Measurements from ENCODE around the gene STAT1.
A peak's percentile ranks its signal among the peaks of the same experiment; 100 is the strongest.

STAT1 gene

DNA sequence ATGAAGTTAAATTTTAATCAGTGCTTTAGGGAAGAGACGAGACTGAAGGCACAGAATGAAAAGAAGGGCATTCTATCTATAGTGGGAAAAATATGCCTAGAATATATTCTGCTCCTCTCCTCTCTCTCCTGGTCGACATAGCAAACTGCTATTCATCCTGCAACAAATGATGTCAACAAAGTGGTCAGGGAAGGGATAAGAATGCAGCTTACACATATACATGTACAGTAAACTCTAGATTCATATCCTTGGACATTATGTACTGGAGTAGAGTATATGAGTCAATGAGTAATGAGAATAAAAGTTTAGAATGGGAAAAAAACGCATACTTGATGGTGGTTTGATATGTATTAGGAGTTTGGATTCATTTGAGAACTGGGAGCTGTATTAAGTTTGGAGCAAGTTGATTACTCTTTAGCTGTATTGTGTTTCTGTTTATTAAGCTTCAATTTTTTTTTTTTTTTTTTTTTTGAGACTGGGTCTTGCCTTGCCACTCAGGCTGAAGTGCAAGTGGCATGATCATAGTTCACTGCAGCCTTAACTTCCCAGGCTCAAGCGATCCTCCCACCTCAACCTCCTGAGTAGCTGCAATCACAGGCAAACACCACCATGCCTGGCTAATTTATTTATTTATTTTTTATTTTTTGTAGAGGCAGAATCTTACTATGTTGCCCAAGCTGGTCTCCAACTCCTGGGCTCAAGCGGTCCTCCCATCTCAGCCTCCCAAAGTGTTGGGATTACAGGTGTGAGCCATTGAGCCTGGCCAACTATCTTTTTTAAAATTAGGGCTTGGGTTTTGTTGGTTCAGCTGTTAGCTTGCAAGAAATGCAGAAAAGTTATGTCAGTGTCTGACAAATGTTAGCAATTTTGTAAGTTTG, 53.8 kb downstream of the STAT1 start:
- no peak for DNase-seq (ENCODE audit: low spot score)

DNA sequence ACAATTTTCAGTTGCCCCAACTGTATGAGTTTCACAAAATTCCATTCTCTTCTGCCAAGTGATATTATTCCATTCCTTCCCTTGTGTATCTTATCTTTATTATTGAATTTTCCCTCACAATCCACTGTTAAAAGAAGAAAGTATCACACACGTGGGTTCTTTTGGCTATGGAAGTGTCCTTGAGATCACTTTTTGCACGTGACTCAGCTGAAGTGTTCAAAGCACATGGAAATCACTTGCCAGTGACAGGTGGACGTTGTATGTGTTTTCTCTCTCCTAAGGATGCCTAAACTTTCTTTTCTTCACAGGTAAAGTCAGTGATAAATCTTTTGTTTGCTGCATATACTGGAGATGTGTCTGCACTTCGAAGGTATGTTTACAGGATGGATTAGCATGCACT, 60.7 kb downstream of the STAT1 start:
- DNase-seq (ENCODE audit: low spot score) = no peak

DNA sequence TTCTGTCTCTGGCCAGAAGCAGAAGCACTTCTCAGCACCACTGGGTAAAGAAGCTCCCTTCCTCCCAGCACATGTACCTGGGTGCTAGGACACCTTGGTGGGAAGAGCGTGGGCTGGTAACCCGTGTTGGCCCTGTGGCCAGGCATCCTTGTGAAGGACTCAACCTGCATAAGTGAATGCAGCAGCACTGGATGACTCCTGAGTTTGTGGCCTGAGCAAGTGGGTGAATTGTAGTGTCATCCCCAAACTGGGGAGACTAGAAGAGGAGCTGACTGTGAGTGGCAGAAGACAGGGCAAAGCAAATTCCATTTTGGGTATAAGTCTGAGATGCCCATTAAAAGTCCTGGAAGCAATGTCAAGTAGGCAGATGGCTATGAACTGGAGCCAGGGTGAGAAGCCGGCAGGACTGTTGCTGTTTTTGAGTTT, 63.4 kb downstream of the STAT1 start:
- DNase-seq (ENCODE audit: low spot score) = no peak

DNA sequence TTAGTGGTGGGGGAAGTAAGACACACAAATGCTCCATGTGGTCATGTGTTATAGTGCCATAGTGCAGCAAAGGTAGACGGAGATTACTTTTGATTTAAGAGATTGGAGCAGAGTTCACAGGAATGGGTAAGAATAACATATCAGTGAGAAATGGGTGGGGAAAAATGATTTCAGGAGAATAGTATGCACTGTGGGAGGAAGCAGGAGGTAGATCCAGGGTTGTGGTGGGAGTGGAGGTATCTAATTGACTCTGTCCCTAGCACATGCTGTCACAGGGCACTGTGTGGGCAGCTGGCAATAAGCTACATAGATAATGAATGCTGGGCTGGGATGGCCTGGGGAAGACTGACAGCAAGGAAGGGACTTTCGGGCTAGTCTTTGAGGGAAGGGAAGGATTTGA, 65.3 kb downstream of the STAT1 start:
- DNase-seq (ENCODE audit: low spot score) = no peak

DNA sequence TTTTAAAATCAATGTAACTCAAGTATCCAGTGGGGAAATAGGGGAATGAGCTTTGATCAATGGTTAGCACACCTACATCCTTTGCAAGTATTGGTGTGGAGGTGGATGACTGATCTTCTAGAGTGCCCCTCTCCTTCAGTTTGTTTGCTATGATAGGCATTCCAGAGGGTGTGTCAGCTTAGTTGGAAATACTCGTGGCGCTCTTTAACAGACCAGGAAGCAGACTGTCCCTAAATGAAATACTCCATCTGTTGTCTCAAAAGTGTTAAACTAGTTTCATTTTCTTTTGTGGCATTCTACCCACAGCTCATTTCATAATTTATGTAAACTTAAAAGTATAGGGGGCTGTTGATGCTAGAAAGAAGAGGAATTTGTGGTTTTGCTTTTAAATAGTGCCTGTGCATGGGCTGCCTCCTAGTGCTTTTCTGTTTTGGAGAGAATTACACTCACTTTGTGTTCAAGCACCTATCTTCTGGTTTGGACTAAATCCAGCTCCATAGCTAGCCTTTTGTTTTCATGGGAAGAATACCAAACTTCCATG, 66.2 kb downstream of the STAT1 start:
- DNase-seq (ENCODE audit: low spot score) = peak; percentile 16

DNA sequence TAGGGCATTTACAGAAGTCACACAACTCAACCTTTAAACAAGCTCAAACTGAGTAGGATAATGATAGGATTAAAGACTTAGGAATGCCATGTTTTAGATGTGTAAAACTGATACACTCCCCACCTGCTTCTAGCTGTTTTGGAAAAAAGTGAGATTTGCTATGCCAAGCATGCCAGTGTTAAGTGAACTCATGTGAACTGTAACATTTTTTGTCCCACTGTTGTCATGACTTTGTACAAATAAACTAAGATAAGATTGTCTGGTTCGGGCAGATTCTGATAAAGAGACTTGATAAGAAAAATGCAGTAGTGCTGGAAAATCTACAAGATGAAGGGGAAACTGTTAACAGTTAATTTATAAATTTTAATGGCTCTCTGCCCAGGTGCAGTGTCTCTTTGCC, 66.8 kb downstream of the STAT1 start:
- DNase-seq (ENCODE audit: low spot score) = no peak

DNA sequence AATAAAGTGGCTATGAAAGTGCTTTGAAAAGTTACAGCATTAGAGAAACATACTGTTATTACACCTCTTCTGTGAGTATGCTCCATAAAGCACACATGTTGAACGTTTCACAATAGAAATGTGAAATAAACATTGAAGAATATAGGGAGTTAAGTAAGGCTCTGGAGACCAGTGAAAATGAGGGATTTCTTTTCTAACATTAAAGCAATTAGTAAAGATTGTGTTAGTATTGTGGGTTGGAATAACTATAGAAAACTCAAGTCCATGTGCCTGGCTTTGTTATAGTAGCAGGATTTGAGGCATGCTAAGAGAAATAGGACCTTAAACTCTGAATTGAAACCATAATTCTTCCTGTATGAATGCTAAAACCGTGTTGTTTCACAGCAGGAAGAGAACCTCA, 70.3 kb downstream of the STAT1 start:
- DNase-seq (ENCODE audit: low spot score) = no peak

DNA sequence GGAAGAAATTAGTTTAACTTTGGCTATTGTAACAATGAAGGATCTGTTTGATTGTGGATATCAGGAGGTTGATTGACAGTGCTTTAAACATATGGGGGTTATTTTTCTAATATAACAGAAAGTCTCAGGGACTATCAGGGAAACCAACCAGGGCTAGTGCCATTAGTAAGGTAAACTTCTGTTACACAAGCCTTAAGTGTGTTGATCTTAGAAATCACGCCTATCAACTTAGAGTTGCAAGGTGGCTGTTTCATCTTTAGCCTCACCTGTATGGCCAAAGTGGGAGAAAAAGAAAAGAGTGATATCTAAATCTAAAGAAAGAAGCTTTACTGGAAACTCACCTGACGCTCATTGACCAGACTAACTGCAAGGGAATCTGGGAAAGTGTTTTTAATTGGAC, 71.3 kb downstream of the STAT1 start:
- no peak for DNase-seq (ENCODE audit: low spot score)

DNA sequence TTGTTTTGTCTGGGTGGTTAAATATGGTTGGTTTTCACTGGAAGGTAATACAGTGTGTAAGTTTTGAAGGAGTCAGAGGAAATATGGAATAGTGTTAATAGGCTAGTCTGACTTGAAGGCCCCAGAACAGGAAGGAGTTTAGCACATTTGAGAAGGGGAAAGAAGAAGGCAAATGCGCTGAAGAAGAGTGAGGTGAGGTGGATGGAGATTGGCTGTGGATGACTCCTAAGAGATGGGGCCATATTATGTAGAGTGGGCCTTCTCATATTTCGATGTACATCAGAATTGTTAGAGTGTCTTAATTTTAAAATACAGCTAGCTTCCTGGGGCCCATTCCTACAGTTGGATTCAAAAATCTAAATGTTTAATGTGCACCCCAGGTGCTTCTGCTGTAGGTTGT, 72.4 kb downstream of the STAT1 start:
- no peak for DNase-seq (ENCODE audit: low spot score)

DNA sequence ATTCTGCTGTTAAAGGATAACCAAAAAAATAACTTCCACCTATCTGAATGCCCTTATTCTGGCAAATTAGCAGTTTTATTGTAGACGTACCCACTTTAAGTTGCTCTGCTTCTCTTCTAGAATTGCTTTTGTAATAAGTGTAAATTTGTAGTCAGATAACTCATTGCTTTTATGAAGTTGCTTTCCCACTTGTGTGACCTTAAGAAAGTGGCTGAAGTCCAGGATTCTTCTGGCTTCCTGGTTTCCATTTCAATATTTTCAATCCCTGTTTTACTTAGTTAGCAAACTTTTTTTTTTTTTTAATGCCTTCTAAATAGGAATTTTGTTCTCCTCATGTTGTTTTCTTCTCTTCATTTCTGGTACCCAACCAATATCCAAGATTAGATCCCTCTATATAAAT, 73.5 kb downstream of the STAT1 start:
- DNase-seq (ENCODE audit: low spot score) = no peak

DNA sequence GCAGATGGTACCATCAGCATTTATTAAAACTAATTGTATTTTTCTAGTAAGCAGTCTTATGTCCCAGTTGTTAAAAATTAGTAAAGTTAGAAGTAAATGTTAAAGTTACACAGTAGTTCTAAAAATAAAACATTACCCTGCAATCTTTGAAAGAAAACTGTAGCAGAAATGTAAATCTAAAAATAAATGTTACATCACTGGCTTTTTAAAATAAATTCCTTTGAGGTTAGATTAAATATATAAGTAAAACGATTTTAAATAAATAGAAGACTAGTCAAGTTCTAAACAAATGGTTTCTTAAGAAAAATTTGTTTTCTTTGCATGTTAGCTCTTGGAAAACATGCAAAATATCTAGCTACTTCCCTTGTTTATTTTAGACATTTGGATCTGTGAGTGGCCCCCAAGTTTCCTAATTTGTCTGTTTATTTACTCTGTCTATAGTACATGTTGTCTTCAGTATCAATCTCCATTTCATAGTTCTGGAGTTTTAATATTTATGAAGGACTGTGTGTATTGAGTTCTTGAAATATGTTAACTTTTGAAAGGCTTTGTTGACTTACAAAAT, 75.1 kb downstream of the STAT1 start:
- no peak for DNase-seq (ENCODE audit: low spot score)

DNA sequence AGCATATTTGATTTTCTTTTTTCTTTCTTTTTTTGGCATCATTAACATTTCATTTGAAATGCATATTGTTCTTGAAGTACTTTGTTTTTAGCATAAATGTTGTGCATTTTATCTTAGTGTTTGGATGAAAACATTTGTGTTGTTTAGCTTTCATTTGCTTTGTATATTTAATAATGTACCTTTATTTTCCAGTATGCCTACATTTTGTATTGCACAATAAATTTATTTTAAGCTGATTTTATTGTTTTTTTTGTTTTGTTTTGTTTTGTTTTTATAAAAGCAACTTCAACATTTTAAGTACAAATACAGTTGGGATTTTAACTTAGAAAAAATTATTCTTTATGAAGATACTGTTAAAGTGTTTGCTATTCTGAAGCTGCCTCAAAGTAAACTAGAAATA, 78.9 kb downstream of the STAT1 start:
- no peak for DNase-seq (ENCODE audit: low spot score)

DNA sequence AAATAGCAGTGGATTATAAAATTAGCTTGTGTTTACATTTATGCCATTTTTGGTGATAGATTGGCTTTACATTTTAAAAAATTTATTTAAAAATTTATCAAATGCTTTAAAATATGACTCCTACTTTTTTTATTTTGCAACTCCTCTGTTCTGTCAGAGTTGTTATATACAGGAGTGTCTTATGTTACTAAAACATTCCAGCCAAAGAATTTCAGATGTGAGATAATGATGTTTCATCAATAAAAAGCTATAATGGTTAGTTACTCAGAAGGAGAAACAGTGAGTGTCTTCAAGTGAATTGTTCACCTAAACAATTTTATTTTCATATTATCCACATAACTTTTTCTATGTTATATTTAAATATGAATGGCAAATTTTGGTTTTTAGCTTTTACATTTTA, 80.6 kb downstream of the STAT1 start:
- DNase-seq (ENCODE audit: low spot score) = no peak

DNA sequence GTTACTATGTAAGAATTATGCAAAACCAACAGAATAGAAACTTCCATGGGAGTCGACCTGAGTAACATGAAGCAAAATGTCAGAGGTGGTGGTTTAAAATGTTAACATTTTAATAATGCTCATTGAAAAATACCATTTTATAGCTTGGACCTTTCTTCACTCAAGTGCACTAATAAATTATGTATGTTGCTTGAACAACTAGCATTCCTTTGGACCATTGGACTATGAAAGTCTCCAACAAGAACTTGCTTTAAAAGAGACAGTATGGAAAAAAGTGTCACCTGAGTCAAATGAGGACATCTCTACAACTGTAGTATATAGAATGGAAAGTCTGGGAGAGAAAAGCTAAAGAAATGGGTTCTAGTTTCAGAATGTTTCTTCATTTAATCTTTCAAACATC, 81.5 kb downstream of the STAT1 start:
- no peak for DNase-seq (ENCODE audit: low spot score)

DNA sequence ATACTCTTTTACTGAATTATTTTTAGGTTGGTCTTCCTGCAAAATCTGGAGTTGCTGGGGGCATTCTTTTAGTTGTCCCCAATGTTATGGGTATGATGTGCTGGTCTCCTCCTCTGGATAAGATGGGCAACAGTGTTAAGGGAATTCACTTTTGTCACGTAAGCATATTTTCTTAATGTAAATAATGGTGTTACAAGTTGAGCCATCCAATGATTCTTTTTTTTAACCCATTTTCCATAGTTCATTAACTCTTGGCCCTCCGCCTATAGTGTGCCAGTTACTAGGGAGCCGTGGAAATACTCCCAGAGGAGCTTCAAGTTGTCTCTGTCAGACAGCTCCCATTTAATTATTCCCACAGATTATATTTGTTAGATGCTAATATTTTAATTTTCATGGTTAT, 83.6 kb downstream of the STAT1 start:
- DNase-seq (ENCODE audit: low spot score) = no peak

DNA sequence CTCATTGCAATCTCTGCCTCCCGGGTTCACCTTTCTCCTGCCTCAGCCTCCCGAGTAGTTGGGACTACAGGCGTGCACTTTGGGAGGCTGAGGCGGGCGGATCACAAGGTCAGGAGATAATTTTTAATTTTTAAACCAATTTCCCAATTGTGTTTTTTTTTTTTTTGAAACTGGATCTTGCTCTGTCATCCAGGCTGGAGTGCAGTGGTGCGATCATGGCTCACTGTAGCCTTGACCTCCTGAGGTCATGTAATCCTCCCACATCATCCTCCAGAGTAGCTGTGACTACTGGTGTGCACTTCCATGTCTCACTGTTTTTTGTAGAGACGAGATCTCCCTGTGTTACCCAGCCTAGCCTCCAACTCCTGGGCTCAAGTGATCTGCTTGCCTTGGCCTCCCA, 84.1 kb downstream of the STAT1 start:
- no peak for DNase-seq (ENCODE audit: low spot score)

DNA sequence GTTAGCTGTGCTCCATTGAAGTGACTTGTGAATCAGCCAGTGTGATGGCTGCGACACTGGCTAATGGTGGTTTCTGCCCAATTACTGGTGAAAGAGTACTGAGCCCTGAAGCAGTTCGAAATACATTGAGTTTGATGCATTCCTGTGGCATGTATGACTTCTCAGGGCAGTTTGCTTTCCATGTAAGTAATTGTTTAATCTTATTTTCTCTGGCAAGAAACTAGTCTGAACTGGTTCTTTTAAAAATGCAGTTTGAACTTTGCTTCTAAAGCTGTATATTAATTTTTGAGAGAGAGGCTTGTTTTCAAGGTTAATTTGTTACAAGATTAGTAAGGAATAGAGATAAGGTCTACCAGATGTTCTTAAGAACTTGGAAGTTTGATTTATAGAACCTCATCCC, 86.7 kb downstream of the STAT1 start:
- no peak for DNase-seq (ENCODE audit: low spot score)

DNA sequence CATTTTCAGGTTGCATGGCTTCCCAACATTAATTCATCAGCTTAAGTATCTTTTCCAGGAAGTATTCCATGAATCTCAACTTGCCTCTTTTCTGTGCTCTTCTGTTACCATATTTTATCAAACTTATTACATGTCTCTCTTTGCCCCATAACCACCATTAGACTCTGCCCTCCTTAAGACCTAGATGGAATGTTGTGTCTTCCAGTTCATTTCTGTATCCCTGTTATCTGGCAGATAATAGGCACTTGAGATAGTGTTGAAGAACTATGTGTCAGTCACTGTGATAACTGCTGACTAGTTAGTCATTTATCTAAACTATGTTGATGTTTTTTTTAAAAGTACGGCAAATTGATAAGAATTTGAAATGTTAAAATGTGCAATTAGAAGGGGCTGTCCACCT, 91.6 kb downstream of the STAT1 start:
- DNase-seq (ENCODE audit: low spot score) = no peak

DNA sequence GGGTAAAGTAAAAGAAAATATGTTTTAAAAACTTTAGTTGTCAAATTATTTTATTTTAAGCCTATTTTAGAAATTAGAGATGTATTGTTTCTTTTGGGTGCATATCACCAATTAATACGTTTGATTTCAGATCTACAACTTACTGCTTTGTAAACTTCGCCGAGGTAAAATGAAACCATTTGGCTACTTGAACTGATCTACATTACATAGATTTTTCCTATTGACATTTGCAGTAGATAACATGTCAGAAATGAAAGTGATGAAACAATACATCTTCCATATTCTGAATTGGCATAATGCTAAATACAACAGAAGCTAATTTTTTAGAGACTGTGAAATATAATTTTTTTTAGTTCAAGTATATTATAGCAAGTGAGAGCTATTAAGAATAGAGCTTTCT, 93.9 kb downstream of the STAT1 start:
- DNase-seq (ENCODE audit: low spot score) = no peak

All from CD4-positive, alpha-beta T cell treated with Interleukin-15 for 4 hours (primary cell).